ENCODE data around the gene PLEKHA8.

The PLEKHA8 gene

DNA sequence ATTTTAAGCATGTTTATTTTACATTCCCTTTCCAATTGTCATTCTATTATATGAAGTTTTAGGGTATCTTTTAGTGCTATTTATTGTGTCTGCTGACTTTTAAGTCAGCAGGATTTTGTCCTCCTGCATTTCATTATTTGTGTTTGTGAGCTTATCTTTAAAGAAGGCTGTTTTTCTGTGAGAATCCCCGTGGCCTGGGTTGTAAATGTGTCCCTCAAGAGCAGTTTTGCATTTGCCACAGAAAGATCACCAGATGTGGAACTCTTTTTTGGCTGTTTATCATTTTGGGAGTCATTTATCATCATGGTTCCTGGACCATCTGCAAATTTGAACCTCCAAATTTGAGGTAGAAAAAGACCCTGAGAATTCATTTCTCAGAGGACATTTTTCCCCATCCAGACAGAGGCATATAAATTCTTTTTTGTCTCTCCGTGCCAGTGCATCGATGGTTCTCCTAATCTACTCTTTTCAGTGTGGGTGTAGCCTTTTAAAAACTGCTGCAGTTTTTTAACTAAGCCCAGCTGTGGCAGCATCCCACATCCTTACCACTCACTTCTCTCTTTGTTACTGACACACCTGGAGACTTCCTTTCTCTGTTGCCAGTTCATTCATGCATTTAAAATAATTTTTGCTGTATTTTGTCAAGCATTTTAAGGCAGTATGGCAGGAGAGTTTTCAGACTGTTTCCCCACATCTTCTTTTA is 86.5 kb downstream of the PLEKHA8 start:
- DNase-seq = no peak

DNA sequence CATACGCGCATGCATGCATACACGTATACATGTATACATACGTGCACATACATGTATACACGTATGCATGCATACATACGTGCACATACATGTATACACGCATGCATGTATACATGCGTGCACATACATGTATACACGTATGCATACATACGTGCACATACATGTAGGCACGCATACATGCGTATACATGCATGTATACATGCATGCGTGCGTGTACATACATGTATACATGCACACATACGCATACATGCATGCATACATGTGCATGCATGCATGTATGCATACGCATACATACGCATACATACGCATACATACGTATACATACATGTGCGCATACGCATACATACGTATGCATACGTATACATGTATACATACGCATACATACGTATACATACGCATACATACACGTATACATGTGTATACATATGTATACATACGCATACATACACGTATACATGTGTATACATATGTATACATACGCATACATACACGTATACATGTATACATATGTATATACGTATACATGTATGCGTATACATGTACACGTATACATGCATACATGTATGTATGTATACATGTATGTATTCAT is 87.6 kb downstream of the PLEKHA8 start:
- DNase-seq = no peak

DNA sequence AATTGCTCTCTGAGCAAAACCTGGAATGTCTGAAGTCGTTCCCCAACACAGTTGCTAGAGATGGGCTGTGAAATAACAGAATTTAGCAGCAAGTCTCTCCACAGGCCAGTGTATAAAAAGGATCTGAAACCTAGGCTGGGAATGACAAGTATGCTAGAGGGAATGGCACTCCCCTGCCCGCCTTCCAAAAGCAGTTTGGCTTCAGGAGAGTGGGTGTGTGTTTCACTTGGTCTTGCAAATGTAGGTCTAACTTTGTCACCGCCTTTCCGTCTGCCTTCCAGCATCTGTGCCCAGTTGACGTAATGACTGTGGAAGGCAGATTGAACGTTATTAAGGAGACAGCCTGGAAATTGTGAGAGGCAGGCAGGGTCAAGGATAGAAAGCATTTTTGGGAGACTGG is 88.6 kb downstream of the PLEKHA8 start:
- DNase-seq = no peak

DNA sequence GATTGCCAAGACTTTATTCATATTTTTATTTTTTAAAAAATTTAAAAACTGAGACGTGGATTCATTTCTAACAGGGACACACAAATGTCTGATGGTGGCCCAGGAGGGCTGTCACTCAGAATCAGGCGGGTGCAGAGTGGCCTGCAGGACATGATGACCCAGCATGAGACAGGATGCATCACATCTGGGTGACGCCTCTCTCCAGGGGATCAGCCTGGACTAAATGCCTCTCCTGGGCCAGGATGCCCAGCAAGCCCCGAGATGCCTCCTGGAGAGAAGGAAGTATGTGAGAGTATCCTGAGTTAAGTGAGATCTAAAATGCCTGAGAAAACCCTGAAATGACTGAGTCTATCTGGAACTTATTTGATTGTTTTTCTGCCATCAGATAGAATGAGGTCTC is 89.7 kb downstream of the PLEKHA8 start:
- DNase-seq = peak; percentile 24

DNA sequence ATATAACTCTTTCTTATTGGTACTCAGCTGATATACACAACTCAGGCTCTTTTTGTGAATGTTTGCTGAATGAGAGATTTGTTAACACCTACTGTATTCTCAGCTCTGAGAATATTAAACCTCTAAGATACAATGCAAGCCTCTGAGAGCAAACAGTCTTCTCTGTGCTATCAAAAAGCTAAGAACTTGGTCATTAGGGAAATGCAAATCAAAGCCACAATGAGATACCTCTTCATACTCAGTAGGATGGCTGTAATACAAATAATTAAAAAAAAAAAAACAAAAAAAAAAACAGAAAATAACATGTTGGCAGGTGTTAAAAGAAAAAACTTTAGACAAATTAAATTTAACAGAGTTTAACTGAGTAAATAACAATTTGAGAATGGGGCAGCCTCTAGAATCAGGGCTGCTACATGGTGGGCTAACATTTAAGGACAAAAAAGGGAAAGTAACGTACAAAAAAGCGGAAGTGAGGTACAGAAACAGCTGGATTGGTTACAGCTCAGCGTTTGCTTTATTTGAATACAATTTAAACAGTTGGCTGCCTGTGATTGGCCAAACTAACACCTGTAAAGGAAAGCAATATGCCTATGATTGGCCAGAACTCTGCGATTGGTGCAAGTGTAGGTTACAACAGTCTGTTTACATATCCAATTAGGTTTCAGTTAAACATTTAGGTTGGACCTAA is 91.8 kb downstream of the PLEKHA8 start:
- DNase-seq = no peak

DNA sequence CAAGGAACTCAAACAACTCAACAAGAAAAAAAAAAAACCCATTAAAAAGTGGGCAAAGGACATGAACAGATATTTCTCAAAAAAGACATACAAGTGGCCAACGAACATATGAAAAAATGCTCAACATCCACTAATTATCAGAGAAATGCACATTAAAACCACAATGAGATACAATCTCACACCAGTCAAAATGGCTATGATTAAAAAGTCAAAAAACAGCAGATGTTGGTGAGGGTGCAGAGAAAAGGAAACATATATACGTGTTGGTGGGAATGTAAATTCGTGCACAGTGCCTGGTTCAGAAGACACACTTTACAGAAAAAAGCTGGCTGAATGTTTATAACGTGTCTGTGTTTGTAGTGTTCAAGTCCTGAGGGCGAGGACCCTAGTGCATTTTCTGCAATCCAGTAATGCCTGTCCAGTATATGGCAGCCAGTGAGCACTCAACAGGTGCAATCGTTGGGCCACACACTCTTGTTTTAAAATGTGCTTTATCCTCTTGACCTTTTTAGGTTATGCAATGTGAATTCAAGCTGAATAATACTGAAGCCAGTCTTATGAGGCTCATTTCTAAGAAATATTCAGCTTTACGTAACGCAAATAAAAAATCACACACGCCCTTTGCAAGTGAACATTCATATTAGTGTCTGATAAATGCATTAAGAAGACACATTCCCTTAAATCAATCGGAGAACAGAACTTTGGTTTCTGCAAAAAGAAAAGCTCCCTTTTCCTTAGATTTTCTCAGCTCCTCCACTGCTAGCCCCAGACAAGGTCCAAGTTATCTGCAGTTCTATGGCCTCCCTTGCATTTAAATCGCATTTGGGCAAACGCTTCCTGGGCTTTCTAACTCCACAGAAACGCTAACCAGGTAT is 105.8 kb downstream of the PLEKHA8 start:
- DNase-seq = peak; percentile 49

DNA sequence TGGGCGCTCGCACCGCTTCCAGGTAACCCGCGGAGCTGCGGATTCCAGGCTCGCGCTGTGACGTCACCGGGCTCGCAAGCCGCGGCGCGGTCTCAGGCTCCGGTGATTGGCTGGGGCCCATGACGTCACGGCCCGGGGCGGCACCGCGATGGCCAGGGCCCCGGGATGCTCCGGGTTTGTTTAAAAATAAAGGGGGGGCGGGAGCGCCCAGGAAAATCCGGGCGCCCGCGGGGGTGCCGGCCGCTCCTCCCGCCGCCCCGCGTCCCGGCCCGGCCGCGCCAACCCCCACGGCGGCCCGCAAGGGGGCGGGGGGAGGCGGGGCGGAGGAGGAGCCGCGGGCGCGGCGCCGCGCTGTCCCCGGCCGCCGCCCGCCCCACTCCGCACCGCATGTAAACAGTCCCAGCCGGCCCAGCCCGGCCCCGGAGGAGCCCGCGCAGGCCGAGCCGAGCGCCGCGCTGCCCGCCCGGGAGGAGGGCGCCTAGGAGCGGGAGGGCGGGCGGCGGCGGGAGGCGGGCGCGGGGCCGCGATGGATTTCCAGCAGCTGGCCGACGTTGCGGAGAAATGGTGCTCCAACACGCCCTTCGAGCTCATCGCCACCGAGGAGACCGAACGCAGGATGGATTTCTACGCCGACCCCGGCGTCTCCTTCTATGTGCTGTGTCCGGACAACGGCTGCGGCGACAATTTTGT is 106.5 kb downstream of the PLEKHA8 start, which contains the start of gene MTURN:
TSS of gene MTURN (plus strand) at position 376 of the 690 bp plus-strand sequence. CDS start at position 527, 151 bp downstream.
- peak; percentile 99 for DNase-seq

DNA sequence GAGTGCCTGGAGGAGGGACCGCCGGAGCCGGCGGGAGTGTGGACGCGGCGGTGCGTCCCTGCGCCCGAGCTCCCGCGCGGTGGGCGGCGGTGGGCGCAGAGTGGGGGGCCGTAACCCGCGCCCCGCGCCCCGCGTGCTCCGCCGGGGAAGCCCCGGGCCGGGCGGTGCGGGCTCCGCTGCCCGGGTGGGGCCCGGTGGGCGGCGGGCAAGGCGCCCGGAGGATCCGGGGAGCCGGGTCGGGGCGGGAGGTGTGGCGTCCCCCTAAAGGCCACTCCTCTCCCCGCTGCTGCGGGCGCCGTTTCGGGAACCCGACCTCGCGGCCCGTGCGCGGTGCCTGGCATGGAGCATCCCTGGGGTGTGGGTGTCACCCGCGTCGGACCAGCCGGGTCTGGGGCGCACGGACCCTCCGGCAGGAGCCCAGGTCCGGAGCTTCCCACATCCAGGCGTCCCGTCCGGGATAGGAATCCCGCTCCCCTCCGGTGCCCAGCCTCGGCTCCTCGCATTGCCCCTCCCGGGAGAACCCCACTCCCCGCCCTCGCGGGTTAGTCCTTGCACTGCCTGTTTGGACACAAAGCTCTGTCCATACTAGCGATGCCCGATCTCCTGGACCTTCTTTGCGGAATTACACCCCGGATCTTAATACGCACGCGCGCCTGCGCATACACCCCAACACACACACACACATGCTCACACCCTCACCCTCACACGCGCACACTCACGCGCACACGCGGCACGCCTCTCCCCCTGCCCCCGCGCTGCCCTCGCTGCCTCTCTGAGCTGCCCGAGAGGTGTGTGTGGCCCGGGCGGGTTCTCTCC is 107.3 kb downstream of the PLEKHA8 start:
- peak; percentile 85 for DNase-seq

DNA sequence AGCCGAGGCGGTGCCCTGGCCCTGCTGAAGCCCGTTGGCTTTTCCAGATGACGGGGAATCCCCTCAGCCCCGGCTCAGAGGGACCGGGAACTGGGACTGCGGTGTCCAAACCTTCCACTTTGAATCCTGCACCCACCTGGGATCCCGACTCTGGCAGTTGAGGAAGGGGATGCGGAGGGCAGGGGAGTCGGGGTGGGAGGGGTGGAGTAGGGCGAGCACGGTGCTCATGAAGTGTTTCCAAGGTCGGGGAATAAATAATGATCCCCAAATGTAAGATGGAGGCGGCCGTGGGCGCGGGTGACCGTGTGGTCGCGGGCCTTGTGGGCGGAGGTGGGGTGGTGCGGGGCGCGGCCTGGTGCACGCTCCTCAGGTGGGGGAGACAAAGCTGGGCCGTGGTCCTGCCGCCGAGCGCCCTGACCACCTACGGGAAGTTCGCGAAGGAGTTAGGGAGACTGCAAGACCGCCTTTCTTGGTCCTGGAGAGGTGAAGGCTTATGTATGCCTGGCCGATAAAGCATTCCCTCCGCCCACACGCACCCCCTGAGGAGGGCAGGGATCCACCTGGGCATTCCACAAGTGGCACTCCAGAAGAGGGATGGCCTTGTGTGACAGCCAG is 108.0 kb downstream of the PLEKHA8 start:
- peak; percentile 62 for DNase-seq

DNA sequence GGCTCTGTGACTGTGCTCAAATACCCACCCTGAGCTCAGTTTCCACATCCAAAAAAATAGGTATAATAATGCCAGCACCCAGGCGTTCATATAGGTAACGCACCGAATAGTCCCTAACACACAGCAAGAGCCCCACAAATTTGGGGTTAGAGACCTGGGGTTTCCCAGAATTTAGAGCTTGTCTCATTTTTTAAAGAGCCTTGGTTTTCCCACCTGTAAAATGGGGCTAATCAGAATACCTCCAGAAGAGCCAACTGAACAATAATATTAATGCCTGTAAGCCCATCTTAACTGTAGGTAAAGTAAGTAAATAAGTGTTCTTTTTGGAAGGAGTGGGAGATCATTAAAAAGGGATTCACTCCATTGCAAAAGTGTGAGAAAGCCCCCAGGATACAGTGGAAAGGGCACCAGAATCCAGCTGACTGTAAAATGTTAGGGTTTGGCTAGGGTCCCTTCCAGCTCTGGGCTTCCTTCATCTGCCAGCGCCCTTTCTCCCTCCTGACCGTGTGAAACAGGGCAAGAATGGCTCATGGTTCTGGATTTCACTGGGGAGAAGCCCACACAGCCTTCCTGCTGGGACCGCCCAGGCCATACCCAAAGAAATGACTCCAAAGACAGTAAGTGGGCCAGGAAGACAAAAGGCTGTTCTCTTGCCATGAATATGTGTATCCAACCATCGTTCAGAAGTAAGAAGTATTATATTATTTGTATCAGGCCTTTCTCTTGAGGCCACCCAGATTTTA is 108.7 kb downstream of the PLEKHA8 start:
- peak; percentile 36 for DNase-seq

DNA sequence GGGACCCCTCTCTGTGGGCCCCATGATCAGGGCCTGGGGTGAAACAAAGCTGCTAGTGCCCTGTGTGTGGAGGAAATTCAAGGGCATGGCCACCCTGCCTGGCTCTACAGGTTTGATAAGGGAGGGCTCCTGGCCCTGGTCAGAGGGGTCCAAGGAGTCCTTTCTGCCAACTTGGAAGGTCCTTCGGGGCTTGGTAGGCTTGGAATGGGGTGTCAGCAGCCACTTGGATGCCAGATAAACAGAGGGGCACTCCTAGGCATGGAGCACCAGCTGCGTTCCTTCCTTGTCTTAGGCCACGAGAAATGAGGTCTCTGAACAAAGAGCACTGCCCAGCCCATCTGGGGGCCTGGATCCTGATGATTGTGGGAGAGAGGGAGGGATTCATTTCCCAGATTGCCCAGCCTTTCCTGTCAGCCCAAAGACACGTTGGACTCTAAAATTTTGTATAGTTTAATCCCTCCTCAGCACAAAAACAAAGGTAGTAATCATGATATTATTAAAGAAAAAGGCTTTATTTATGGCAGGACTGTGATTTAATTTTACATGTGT is 111.7 kb downstream of the PLEKHA8 start:
- DNase-seq = peak; percentile 83

DNA sequence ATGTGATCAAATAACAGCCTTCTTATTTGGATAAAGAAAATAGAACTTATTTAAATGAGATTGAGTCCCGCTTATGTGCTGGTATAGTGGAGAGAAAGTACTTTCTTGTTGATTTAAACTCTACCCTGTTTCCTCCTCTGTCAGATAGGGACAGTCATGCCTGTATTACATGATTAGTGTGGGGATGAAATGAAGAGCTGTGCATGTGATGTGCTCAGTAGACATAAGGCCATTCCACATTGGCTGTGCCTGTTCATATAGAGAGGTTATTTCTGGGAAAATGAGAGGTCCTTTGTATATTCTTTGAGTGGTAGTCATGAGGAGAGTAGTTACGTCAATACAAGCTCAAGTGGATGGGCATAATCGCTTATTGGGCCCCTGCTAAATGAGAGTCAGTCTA is 112.2 kb downstream of the PLEKHA8 start:
- DNase-seq = no peak

DNA sequence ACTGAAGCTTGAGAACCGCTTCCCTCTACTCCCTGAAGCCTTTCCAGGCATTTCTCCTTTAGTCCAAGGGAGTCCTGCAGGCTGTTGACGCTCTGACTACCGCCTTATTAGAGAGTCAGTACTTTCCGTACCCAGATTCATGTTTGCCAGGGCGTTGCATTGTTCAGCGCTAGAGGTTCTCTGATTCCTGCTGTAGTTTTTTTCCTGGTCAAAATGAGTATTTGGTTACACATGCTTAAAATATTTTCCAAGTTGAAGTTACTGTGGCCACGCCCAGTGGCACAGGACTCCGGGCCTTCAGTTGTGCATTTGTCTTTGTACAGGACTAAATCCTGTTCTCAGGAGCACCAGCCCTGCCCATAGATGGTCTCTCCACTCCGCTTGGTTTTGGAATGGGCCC is 114.5 kb downstream of the PLEKHA8 start:
- peak; percentile 89 for DNase-seq

DNA sequence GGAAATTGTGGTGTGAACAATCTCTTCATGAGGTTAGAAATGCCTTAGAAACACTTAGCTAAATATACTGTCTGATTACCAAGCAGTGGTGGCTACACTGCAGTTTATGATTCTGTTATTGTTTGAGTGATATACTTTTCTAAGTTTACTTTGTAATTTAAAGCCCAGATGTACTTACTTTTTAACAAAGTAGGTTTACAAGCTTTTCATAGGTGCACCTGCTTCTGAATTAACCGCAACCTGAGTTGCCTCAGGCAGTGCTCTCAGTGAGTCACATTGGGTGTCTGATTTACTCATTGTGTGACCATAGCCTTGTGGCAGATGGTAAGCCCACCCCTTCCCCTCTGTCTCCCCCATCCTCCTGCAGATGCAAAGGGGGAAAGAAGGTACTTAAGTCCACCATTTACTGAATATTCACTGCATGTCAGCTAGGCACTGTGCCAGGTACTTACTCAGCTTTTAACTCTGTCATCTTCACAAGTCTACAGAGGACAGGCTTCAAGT is 115.6 kb downstream of the PLEKHA8 start:
- DNase-seq = peak; percentile 100

DNA sequence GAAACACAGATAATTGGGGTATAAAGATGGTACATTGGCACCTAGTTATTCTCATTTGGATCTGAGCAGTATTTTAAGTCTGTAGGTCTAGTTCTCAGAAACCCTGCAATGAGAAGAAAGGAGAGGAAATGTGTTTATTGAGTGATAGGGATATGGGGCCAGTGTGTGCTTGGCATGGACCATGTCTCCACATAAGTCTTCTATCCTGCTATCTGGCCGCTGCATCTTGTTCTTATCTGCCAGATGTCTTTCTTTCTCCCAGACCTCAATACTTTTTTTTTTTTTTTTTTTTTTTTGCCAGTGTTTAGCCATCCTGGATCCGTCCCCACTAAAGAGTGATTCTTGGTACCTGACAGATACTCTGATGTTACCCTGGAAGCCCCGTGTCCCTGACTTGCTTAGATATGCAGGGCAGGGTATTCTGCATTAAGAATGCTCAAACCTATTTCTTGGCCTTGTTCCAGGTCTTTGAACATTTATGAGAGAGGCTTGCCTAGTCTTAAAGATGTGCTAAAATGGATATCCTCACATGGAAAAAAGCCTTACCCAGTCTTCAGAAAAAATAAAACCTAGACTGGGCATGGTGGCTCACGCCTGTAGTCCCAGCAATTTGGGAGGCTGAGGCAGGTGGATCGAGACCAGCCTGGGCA is 116.6 kb downstream of the PLEKHA8 start:
- peak; percentile 77 for DNase-seq

DNA sequence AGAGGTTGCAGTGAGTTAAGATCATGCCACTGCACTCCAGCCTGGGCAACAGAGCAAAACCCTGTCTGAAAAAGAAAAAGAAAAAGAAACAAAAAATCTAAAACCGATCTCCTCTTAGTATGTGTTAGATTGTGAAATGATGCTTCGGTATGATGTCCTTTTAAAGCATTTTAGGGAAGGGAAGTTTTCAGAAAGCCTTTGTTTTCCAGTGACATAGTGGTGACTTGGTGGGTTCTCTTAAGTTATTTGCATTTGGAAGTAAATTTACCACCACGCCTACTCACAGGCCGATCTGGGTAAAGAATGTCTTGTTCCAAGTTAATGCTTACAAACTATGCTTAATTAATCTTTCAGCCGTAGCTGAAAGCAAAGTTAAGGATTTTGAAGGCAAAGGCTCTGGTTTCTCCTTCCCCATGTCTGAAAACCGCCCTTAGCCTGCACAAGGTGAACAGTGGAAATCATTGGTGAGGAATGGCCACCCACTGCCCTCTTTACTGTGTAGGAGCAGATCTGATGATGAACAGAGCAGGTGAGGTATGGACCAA is 117.3 kb downstream of the PLEKHA8 start:
- no peak for DNase-seq

DNA sequence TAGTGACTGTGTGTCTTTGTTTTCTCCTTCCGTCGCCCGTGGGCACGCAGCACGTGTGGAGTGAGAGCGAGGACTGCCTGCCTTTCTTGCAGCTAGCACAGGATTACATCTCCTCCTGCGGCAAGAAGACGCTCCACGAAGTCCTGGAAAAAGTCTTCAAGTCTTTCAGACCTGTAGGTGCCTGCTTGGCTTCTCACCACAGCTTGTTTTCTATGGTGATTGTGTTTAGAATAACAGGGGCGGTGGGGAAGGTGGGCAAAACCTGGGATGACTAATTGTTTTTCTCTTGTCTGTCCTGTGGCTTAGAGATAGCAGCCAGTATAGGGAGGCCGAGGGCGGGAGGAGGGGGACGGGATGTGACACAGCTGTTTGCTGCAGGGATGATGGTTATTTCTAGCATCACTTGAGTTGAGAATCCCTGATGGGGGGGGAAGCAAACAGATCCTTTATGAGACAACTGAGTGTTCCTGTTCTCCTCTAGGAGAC is 118.0 kb downstream of the PLEKHA8 start:
- peak; percentile 75 for DNase-seq

DNA sequence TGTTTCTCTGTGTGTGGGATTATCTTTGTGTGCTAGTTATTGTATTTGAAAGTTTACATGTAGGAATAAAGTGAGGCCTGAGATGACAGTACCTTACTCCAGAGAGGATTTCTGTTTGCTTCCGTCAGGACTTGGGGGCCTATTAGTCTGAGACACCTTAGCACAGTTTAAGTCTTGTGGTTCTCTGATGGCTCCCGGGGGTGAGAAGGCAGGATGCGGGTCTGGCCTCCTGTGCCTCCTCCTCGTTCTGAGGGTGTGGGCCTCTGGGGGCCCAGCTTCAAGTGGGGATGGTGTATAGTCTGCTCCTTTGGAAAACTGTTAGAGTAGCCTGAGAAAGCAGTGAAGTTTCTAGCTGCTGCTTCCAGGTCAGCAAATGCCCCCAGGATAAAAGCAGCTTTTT is 119.0 kb downstream of the PLEKHA8 start:
- peak; percentile 49 for DNase-seq

DNA sequence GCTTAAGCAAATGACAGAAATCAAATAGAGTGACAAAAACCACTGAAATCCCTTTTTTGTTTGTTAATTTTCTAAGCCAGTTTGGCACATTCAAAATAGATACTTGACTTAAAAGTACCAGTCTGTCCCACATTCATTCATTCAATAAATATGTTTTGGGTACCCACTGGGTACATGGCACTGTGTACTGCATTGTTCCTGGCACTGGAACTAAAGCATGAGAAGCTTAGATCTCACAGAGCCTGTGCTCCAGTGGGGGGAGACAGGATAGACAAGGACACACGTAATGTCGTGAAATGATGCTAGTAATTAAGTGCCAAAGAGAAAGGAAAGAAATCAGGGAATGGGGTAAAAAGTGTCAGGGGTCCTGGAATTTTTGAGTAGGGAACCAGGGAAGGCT is 119.6 kb downstream of the PLEKHA8 start:
- no peak for DNase-seq
